ENCODE results near the gene SLC2A11.

DNA sequence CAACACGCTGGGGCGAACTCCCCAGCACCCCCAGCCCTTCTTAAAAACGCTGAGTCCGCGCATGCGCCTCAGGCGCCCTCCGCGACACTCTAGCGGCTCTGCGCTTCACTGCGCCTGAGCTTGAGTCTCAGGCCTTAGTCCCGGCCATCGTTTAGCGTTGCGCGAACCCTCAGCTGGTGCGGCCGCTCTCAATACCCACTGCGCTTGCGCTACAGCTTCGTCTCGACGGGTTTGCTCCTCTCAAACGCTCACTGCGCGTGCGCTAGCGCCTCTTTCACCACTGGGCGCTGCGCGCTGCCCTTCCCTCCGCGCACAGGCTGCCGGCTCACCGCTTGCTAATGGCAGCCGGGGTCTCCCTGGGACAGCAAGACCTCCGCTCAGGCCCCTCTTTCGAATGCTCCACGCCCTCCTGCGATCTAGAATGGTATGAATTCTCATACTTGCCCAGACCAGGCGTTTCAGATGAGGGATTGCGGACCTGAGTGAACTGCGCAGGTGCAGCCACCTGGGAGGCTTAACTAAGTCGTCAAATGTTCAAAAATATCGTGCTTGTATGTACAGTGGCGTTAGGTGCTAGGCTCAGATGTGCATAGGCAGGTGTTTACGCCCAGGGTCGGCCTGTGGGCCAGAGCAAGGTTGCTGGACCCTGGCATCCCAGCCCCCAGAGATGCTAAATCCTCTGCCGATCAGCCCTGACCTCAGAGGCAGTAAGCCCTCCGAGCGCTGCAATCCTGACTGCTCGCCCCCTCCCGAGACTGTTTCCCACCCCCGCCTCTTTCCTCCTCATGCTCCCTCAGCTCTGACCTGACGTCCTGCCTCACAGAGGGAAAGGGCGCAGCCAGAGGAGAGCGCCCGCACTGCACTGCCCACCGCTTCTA lies at the start of gene SLC2A11:
- TF ChIP-seq, protein P1, sequence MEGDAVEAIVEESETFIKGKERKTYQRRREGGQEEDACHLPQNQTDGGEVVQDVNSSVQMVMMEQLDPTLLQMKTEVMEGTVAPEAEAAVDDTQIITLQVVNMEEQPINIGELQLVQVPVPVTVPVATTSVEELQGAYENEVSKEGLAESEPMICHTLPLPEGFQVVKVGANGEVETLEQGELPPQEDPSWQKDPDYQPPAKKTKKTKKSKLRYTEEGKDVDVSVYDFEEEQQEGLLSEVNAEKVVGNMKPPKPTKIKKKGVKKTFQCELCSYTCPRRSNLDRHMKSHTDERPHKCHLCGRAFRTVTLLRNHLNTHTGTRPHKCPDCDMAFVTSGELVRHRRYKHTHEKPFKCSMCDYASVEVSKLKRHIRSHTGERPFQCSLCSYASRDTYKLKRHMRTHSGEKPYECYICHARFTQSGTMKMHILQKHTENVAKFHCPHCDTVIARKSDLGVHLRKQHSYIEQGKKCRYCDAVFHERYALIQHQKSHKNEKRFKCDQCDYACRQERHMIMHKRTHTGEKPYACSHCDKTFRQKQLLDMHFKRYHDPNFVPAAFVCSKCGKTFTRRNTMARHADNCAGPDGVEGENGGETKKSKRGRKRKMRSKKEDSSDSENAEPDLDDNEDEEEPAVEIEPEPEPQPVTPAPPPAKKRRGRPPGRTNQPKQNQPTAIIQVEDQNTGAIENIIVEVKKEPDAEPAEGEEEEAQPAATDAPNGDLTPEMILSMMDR (IDR thresholded peaks at IDR 0.05) = peak; percentile 45 to 61 (median 52)
- TF ChIP-seq POLR2A (IDR thresholded peaks at IDR 0.05) (peak; percentile 63), EP300 (IDR thresholded peaks at IDR 0.05) (no peak)
